ENCODE measurements around the gene TSC22D4.
"Not testable (repeated sequence)": the region's sequence is repeated elsewhere in the genome, so short reads cannot be mapped to it uniquely, and the experiment has no call there.

The TSC22D4 gene

GRCh38 chr7:100472121-100472851 is 6.7 kb downstream of the TSC22D4 start:
- no peak for DNase-seq

GRCh38 chr7:100471021-100471420 is 8.0 kb downstream of the TSC22D4 start:
- DNase-seq, result no peak

- peak; percentile 48 for DNase-seq
These were observed 9.6 kb downstream of the TSC22D4 start for GRCh38 chr7:100469227-100470044.

DNA sequence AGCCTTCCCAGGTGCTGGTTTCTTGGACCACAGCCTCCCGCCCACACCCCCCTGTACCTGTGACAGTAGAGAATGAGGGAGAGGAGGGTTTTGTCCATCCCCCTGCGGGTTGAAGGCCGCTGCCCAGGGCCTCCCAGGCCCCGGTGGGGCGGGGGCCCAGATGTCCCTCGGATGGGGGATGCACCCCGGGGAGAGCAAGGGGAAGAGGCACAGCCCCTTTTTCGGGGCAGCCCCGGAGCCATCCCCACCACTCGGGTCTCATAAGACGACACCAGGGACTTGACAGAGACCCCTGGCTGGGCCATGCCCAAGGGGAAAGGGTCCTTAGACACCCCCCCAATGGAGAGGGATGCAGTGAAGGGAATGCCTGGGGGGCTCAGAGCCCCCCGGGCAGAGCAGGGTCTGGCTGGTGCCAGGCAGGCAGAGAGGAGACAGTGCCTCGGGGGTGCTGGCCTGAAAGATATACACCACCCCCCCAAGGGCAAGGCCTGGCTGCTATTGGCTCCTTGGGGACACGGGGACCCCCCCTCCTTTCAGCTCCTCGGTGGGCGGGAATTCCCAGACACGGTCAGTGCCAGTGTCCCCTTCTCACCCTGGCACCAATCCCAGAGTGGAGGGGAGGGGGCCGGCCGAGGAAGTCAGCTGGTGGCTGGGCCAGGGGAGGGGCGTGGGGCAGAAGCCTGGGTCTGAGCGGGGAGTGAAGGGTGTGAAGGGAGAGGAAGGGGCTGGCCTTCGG is 11.2 kb downstream of the TSC22D4 start:
- DNase-seq, result no peak

DNA sequence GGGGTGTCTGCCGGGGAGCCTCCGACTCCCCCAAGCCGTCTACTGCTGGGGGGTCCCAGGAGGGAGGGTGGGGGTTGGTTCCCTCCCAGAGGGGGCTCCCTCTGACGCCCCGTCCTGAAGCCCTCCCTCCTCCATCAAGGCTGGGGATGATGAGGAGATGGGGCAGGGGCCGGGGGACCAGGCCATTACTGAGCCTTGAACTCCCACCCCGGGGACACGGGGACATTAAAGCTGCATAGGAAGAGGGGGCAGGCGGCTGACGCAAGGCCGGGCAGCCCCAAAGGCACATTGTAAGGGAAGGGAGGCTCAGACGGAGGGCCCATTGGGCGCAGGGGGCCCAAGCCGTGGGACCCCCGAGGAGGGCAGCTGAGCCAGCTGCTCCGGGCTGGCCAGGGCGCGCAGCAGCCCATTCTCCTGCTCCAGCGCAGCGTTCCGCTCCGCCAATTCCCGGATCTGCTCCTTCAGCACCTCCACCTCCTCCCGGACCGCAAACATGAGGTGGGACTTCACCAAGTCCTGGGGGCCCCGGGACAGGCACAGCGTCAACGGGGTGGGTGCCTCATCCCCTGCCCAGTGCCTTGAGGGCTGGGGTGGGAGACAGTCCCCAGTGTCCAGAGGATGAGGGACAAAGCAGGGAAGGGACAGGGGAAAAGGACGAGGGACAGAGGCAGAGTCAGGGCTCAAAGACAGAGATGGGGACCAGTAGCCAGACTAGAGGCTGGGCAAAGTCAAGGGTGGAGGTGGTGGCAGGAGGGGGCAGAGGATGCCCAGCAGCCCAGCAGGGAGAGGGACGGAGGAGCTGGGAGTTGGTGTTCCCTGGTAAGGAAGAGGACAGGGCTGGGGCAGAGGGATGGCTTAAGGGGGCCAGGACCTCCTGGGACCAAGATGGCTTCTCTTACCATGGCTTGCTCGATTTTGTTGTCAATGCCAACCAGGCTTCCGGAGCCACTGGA is 12.1 kb downstream of the TSC22D4 start:
- DNase-seq, result no peak

GRCh38 chr7:100465702-100466311 is 13.2 kb downstream of the TSC22D4 start:
- peak; percentile 60 for DNase-seq

- no peak for DNase-seq
These were observed 13.7 kb downstream of the TSC22D4 start for GRCh38 chr7:100465299-100465698.

DNA sequence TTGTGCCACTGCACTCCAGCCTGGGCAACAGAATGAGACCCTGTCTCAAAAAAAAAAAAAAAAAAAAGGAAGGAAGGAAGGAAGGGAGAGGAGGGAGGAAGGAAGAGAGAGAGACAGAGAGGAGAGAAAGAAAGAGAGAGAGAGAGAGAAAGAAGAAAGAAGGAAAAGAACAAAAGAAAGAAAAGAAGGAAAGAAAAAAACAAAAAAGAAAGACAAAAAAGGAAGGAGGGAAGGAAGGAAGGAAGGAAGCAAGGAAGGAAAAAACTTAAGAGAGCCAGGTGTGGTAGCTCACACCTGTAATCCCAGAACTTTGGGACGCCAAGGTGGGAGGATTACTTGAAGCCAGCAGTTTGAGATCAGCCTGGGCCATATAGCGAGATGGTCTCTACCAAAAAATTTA is 14.2 kb downstream of the TSC22D4 start:
- no peak for DNase-seq

DNA sequence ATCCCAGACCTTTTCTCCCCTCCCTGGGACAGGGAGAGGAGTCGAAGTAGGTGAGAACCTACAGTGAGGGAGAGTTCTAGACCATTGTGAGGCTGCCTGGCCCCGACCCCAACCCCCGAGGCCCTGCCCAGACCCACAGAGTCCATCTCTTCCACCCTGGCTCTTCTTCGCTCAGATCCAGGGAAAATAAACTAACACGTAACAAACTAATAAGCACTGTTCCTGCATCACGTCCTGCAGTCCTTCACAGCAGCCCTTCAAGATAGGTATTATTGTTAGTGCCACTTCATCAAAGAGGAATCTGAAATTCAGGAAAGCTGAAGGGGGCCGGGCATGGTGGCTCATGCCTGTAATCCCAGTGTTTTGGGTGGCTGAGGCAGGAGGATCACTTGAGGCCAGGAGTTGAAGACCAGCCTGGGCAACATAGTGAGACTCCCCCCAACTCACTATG is 14.8 kb downstream of the TSC22D4 start, which contains the start of gene SPACDR:
Gene SPACDR (minus strand): TSS at position 51 of the 451 bp plus-strand sequence. CDS start 235 bp downstream, outside the sequence.
- no peak for DNase-seq

DNA sequence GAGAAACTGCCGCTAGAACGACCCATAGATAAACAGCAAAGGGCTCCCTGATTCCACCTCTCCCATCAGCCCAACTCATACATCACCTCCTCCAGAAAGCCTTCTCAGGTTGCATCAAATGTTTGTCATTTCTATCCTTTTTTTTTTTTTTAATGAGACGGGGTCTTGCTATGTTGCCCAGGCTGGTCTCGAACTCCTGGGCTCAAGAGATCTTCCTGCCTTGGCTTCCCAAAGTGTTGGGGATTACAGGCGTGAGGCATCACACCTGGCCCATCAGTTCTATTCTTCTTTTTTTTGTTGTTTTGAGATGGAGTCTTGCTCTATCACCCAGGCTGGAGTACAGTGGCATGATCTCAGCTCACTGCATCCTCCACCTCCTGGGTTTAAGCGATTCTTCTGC is 22.0 kb downstream of the TSC22D4 start:
- no peak for DNase-seq

- no peak for DNase-seq
These were observed 22.5 kb downstream of the TSC22D4 start for GRCh38 chr7:100456562-100456961.

GRCh38 chr7:100455206-100455605 is 23.8 kb downstream of the TSC22D4 start:
- DNase-seq, result no peak

DNA sequence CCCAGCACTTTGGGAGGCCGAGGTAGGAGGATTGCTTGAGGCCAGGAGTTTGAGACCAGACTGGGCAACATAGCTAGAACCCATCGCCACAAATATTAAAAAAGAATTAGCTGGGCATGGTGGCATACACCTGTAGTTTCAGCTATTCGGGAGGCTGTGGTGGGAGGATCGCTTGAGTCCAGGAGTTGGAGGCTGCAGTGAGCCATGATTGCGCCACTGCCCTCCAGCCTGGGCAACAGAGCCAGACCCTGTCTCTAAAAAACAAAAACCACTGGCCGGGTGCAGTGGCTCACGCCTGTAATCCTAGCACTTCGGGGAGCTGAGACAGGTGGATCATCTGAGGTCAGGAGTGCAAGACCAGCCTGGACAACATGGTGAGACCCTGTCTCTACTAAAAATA is 25.2 kb downstream of the TSC22D4 start:
- DNase-seq, result not testable (repeated sequence)

DNA sequence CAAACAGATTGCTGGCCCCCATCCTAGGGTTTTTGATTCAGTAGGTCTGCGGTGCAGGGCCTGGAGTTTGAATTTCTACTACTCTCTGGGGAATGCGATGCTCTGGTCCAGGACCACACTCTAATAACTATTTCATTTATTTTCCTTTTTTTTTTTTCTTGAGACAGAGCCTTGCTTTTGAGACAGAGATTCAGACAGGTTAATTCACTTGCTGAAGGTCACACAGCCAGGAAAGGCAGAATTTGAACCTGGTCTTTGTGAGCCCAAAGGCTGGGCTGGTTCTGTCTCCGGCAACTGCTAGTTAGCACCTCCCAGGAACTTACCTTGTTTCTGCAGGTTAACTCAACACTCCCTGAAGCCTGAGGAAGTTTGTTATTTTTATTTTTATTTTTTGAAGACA is 26.5 kb downstream of the TSC22D4 start:
- no peak for DNase-seq

GRCh38 chr7:100449190-100449795 is 29.7 kb downstream of the TSC22D4 start:
- no peak for DNase-seq

DNA sequence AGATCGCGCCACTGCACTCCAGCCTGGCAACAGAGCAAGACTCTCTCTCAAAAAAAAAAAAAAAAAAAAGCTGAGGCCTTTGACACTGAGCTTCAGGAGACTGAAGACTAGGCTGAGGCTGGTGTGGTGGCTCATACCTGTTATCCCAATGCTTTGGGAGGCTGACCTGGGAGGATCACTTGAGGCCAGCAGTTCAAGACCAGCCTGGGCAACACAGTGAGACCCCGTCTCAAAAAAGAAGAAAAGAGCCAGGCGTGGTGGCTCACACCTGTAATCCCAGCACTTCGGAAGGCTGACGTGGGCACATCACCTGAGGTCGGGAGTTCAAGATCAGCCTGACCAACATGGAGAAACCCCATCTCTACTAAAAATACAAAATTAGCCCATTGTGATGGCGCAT is 31.7 kb downstream of the TSC22D4 start:
- not testable (repeated sequence) for DNase-seq

- DNase-seq, result no peak
These were observed 33.0 kb downstream of the TSC22D4 start for GRCh38 chr7:100446040-100446439.

- no peak for DNase-seq
These were observed 34.4 kb downstream of the TSC22D4 start for GRCh38 chr7:100444311-100445278.

DNA sequence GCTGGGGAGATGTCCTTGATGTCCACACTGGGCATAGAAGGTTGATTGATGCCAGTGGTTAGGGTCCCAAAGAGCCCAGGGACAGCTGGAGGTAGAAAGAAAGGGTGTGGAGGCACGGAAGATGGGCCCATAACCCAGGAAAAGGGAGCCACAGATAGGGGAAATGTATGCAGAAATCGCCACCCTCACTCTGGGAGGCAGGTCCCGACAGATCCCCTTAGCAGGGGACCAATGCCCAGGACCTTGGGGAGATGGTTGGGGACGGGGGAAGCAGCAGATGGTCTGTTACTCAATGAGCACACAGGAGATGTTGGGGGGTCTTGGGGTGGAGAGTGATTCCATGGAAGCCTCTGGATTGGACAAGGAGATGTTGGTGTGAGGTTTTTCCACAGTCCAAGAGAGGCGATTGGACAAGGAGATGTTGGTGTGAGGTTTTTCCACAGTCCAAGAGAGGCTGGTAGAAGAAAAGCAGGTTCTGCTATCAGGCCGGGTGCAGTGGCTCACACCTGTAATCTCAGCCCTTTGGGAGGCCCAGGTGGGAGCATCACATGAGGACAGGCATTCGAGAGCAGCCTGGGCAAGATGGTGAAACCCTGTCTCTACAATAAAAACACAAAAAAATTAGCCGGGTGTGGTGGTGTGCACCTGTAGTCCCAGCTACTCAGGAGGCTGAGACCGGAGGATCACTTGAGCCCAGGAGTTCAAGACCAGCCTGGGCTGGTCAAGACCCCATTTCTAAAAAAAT is 35.7 kb downstream of the TSC22D4 start:
- DNase-seq, result no peak
